GM19452 (cell line): ENCODE results near the gene FAM50B.

Source experiments
- ATAC-seq: cut with Tn5 transposase; IDR thresholded peaks from one replicate; pipeline ENCODE4 v1.9.1; 2021; ENCODE audit not compliant: unreplicated experiment

FAM50B gene

DNA sequence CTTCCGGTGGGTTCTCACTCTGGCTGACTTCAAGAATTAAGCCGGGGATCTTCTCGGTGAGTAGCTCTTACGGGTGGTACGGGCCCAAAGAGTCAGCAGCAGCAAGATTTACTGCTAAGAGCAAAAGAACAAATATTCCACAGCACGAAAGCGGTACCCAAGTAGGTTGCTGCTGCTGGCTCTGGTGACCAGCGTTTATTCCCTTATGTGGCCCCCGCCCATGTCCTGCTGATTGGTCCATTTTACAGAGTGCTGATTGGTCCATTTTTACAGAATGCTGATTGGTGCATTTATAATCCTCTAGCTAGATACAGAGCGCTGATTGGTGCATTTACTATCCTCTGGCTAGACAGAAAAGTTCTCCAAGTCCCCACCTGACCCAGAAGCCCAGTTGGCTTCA lies 44.3 kb downstream of the FAM50B start:
- no peak for ATAC-seq

DNA sequence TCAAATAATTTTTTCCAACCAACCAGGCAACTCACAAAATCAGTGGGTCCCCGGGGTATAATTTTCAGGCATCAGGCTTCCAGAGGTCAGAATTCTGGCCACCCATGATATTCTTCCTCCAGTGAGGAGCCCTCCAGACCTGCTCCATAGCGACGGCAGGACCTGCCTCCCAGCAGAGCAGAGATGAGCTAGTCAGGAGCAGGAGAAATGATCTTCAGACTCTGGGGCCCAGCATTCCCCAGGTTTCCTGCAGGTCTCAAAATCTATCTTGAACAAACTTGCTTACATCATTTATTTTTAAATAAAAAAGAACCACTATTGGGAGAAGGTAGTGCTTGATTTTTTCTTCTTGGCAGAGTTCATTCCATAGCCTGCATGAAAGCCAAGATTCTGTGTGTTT lies 44.7 kb downstream of the FAM50B start:
- no peak for ATAC-seq

DNA sequence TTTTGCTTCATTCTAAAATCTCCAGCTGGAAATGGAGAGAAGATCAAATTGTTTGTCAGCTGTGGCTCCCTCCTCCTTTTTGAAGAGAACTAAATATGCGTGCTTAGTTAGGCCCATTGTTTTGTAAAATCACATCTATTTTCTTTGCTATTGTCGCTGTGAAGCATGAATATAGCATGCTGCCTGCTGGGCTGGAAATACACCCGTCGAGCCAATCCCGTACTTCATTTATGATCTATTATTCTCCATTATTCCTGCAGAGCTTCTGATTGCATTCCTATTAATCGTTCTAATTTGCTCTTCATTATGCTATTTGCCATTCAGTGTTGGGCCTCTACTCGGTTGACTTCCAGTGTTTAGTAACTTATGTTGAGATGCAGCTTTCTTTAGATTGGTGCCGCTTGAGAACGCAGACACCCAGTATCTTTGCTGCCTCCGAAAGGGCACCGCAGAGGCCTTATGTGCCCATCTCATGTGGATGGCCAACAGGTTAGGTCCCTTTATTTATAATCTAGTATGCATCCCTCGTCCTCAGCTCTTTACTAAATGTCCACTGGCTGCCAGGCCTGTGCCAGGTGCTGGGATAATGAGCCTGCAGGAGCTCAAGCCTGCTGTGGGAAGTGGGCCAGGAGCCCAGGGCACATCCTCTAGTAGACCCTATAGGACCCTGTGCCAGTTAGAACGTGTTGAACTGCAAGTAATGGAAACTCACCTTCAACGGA lies 45.6 kb downstream of the FAM50B start:
- no peak for ATAC-seq

DNA sequence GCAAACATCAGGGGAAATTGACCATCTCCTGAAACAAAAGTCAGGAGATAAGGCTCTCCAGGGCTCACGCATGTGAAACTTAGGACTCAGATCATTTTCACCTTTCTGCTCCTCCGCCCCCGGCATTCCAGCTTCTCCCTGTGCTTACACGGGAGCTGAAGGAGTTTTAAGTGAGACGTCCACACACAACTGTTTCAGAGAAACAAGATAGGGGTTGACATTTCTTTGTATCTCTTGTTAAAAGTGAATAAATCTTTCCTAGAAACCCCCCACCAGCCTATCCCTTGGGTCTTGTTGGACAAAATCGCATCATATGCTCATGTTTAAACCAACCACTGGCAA lies 46.1 kb downstream of the FAM50B start:
- ATAC-seq = no peak

DNA sequence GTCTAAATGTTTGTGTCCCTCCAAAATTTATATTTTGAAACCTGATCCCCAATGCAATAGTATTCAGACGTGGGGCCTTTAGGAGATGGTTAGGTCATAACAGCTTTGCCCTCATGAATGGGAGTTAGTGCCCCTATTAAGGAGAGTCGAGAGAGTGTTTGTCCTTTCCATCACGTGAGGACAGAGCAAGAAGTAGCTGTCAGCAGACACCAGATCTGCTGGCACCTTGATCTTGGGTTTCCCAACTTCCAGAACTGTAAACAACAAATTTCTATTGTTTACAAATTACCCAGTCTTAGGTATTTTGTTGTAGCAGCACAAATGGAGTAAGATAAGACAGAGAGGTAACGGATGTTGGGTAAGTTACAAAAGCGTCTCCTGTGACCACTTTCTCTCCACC lies 46.6 kb downstream of the FAM50B start:
- no peak for ATAC-seq

DNA sequence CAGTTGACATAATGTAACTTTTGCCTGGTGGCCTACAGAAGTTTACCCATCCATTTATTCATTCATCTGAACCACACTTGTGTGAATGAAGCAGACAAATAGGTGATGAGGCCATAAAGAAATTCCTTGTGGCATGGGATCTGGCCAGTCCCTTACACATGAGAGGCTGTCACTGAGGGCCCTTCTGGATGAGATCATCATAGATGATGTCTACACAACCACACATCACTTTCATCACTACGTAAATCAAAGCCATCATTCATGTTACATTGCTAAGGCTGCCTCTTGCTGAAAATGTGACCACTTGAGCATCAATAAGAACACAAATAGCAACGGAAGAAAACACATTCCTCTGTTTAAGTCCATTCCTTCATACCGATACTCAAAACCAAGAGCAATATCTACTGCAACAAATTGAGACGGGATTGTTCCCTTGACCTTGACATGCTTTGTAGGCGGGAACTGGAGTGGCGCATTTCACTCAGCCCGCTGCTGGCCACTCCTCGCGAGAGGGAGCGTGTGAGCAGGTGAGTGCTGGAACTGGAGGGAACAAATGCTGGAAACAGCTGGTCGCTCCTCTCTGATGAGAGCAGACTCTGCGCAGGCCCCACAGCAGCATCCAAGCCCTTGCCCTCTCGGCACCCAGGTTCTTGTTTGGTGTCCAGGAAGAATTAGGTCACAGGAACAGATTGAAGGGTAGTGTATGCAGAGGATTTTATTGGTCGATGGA lies 49.3 kb downstream of the FAM50B start:
- no peak for ATAC-seq

DNA sequence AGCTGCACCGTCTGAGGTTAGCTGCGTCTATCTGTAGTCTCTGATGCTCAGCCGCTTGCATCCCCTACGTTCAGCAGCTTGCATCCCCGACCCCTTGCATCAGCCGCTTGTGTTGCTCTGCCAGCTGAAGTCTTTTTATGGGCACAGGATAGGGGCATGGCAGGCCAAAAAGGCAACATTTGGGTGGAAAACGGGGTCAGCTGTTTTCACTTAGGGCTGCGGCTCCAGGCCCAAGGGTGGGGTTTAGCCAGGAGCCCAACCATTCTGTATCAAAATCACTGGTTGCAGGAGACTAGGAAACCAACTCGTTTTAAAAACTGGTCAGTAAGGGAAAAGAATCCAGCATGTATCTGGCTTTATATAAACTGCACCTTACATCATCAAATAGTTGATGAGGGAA lies 49.9 kb downstream of the FAM50B start:
- no peak for ATAC-seq

DNA sequence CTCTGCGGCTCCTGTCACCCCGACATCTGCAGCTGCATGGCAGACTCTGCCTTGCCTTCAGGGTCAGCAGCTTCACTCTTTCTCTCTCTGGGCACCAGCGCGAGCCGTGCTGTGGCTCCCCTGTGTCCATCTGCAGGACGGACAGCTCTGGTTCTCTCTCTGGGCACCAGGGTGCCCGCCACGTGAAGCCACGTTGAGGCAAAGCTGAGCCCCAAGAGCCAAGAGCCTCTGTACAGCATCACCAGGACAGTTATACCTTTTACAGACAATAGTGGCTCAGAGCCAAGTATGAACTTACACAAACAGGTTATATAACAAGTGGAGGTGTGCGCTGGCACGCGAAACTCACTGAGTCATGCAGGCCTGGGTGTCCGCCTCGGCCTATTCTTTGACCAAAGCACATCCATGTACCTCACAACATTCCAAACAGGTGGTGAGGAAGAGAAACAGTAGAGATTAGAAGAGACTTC lies 50.8 kb downstream of the FAM50B start:
- no peak for ATAC-seq
